Glutamatergic neuron (in vitro differentiated cells): ENCODE results near the gene LYSMD3. TPM values are rescaled to one million over a fixed set of nuclear protein-coding genes. Genes with fewer than 3 reads are reported as not detected.

Experiments
- DNase-seq: peaks from one replicate; pipeline ENCODE4 v3.0.0; 2022
- H3K27ac Mint-ChIP-seq: one replicate; pipeline ENCODE4 v1.8.0; 2020; ENCODE audit warnings: mild to moderate bottlenecking, mixed read lengths, inconsistent platforms; ENCODE audit not compliant: unreplicated experiment
- H3K27me3 Mint-ChIP-seq: one replicate; pipeline ENCODE4 v1.8.0; 2020; ENCODE audit warnings: mild to moderate bottlenecking, moderate library complexity, mixed read lengths, inconsistent platforms; ENCODE audit not compliant: unreplicated experiment
- H3K36me3 Mint-ChIP-seq: one replicate; pipeline ENCODE4 v1.8.0; 2020; ENCODE audit warnings: mild to moderate bottlenecking, mixed read lengths, inconsistent platforms; ENCODE audit not compliant: unreplicated experiment
- H3K4me1 Mint-ChIP-seq: one replicate; pipeline ENCODE4 v1.8.0; 2020; ENCODE audit warnings: mild to moderate bottlenecking, low read depth, mixed read lengths, inconsistent platforms; ENCODE audit not compliant: unreplicated experiment
- H3K4me3 Mint-ChIP-seq: one replicate; pipeline ENCODE4 v1.8.0; 2020; ENCODE audit warnings: mild to moderate bottlenecking, mixed read lengths, inconsistent platforms; ENCODE audit not compliant: unreplicated experiment
- H3K9me3 Mint-ChIP-seq: one replicate; pipeline ENCODE4 v1.8.0; 2020; ENCODE audit warnings: mild to moderate bottlenecking, moderate library complexity, mixed read lengths, inconsistent platforms; ENCODE audit not compliant: unreplicated experiment
- total RNA-seq: library from RNA; stranded (reverse); fragmentation: NEBNext Ultra II Directional; extraction: Animal tissue kit (Norgen Biotek cat#: 25700); gene quantifications from one replicate; pipeline ENCODE4 v1.2.1, GENCODE V29; 2021; ENCODE audit not compliant: unreplicated experiment
- TF ChIP-seq, protein P1 (sequence below): fragments of 200-600 bp; sonication (generic); IDR thresholded peaks from one replicate; pipeline ENCODE4 v1.5.0; 2021; ENCODE audit not compliant: partially characterized antibody, unreplicated experiment

LYSMD3 gene
- total RNA-seq, 1 donor from 2014 or later: 7.8 TPM

DNA sequence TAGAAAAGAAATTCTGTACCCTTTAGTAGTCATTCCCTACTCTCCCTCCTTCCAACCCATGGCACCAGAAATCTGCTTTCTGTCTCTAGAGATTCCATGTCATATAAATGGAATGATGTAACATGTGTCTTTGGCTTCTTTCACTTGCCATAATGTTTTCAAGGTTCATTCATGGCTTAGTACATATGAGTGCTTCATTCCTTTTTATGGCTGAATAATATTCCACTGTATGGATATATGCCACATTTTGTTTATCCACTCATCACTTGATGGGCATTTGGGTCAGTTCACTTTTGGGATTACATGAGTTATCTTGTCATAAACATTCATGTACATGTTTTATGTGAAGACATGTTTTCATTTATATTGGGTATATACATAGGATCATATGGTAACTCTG, 35.3 kb downstream of the LYSMD3 start:
- Mint-ChIP-seq H3K27me3 (no peaks in the 10 kb centered on the region), H3K9me3 (no peaks in the 10 kb centered on the region), H3K27ac (no peak overlapping the region), H3K4me1 (no peaks in the 10 kb centered on the region), H3K36me3 (no peaks in the 10 kb centered on the region), H3K4me3 (no peak overlapping the region)
- no peak for DNase-seq
- TF ChIP-seq, protein P1, sequence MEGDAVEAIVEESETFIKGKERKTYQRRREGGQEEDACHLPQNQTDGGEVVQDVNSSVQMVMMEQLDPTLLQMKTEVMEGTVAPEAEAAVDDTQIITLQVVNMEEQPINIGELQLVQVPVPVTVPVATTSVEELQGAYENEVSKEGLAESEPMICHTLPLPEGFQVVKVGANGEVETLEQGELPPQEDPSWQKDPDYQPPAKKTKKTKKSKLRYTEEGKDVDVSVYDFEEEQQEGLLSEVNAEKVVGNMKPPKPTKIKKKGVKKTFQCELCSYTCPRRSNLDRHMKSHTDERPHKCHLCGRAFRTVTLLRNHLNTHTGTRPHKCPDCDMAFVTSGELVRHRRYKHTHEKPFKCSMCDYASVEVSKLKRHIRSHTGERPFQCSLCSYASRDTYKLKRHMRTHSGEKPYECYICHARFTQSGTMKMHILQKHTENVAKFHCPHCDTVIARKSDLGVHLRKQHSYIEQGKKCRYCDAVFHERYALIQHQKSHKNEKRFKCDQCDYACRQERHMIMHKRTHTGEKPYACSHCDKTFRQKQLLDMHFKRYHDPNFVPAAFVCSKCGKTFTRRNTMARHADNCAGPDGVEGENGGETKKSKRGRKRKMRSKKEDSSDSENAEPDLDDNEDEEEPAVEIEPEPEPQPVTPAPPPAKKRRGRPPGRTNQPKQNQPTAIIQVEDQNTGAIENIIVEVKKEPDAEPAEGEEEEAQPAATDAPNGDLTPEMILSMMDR: no peak

DNA sequence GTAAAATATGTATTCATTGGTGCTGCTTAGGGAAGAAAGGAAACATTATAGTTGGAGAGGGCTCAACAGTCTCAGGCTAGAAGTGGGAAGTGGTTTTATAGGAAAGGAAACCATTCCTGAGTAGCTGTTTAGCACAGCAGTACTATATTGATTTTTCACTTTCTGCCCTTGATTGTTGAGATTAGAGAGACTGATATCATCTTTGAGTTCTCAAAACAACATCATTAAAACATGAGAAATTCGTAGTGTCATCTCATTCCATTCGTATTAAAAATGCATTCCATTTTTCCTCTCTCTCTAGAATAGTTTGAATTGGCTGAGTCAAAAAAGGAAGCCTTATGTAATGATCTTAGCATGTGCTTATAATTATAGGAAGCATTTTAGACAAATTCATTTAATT, 40.6 kb downstream of the LYSMD3 start:
- H3K4me1 Mint-ChIP-seq: no peaks in the 10 kb centered on the region
- H3K4me3 Mint-ChIP-seq: no peak overlapping the region
- TF ChIP-seq, protein P1: no peak
- no peaks in the 10 kb centered on the region for H3K9me3 Mint-ChIP-seq
- H3K36me3 Mint-ChIP-seq: no peaks in the 10 kb centered on the region
- no peaks in the 10 kb centered on the region for H3K27me3 Mint-ChIP-seq
- no peak overlapping the region for H3K27ac Mint-ChIP-seq
- no peak for DNase-seq

DNA sequence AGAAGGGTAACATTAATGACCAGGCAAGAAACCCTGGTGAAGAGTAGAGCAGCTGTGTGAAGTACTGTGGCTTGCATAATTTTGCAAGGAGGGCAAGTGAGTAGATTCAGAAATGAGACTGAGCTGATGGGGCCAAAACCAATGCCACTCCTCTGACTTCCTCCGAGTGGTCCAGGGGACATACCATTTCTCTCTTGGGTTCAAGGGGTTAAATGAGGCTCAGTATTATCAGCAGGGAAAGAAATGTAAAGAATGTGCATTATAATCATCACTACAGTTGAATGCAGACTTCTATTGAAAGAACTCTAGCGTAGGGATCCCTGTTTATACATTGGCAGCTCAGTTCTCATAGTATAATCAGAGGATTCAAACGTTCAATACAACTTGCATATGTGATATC, 44.8 kb downstream of the LYSMD3 start:
- no peaks in the 10 kb centered on the region for H3K9me3 Mint-ChIP-seq
- TF ChIP-seq, protein P1: no peak
- no peak overlapping the region for H3K27ac Mint-ChIP-seq
- DNase-seq: no peak
- H3K4me1 Mint-ChIP-seq: no peaks in the 10 kb centered on the region
- no peaks in the 10 kb centered on the region for H3K36me3 Mint-ChIP-seq
- H3K27me3 Mint-ChIP-seq: peaks cover under 1% of the 10 kb centered on the region
- no peak overlapping the region for H3K4me3 Mint-ChIP-seq

DNA sequence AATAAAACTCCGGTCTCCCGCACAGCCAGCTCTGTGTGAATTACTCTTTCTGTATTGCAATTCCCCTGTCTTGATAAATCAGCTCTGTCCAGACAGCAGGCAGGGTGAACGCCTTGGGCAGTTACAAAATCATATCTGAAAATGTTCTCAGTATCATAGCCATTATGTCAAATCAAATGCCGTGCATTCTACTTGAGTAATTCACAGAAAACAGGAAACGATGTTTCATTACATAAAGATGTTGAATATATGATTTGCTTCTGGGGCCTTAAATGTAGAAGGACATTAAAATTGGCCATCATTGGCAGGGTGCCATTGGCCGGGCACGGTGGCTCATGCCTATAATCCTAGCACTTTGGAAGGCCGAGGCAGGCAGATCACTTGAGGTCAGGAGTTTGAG, 46.2 kb downstream of the LYSMD3 start:
- Mint-ChIP-seq H3K9me3 (no peaks in the 10 kb centered on the region), H3K4me3 (no peak overlapping the region), H3K27me3 (peaks cover 2% of the 10 kb centered on the region), H3K27ac (no peak overlapping the region), H3K36me3 (no peaks in the 10 kb centered on the region), H3K4me1 (no peaks in the 10 kb centered on the region)
- DNase-seq: no peak
- TF ChIP-seq, protein P1: no peak

DNA sequence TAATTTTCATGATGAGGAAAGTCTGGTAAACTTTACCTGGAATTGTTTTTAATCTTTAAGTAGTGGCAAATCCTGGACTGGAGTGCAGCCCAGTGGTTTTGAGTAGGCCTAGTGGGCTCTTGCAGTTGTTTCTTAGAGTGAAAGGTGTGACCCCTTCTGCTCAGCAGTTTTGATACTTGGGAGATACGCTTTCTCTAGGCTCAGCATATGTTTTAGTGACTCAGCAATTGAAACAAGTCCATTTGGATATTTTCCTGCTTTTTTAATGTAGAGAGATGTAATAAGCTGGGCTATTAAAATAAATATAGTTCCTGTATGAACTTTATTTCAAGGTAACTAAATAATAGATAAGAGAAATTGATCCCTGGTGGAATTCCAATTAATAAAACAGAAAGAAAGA, 48.7 kb downstream of the LYSMD3 start:
- H3K27ac Mint-ChIP-seq: no peak overlapping the region
- H3K27me3 Mint-ChIP-seq: peaks cover 2% of the 10 kb centered on the region
- no peaks in the 10 kb centered on the region for H3K4me1 Mint-ChIP-seq
- no peaks in the 10 kb centered on the region for H3K36me3 Mint-ChIP-seq
- H3K4me3 Mint-ChIP-seq: no peak overlapping the region
- H3K9me3 Mint-ChIP-seq: no peaks in the 10 kb centered on the region
- TF ChIP-seq, protein P1: no peak
- DNase-seq: no peak
